Heart right ventricle (tissue), 16 donors: ENCODE results near the gene RBM43. TPM values are rescaled to one million over a fixed set of nuclear protein-coding genes. Genes with fewer than 3 reads are reported as not detected.

ENCODE experiments used
- ATAC-seq, 8 donors: fragments of 200-7000 bp; cut with Tn5 transposase; one replicate each; pipeline ENCODE4 v1.9.1; 2020; ENCODE audit warnings: mild to moderate bottlenecking in 8 of 8, moderate library complexity in 8 of 8, moderate number of reproducible peaks in 1 of 8
- DNase-seq, 2 donors: peaks; one replicate each; pipeline ENCODE4 v3.0.0-alpha.2; 2020
- H3K27ac ChIP-seq, 10 donors: fragments of 200-600 bp; sonication (generic) in 2 of 10; one replicate each; pipeline versions ENCODE4 v1.5.0 to v1.8.0; 2020 to 2022; ENCODE audit warnings: mild to moderate bottlenecking in 3 of 10
- H3K27me3 ChIP-seq, 7 donors: fragments of 200-600 bp; one replicate each; pipeline ENCODE4 v1.8.0; 2021 to 2022; ENCODE audit warnings: mild to moderate bottlenecking in 2 of 7
- H3K36me3 ChIP-seq, 9 donors: fragments of 200-600 bp; sonication (generic) in 1 of 9; one replicate each; pipeline versions ENCODE4 v1.5.0 to v1.8.0; 2020 to 2022; ENCODE audit warnings: mild to moderate bottlenecking in 2 of 9
- H3K4me1 ChIP-seq, 9 donors: fragments of 200-600 bp; sonication (generic) in 1 of 9; one replicate each; pipeline versions ENCODE4 v1.5.0 to v1.8.0; 2020 to 2022; ENCODE audit warnings: mild to moderate bottlenecking in 4 of 9
- H3K4me3 ChIP-seq, 10 donors: fragments of 200-600 bp; sonication (generic) in 2 of 10; one replicate each; pipeline versions ENCODE4 v1.5.0 to v1.8.0; 2020 to 2022; ENCODE audit warnings: mild to moderate bottlenecking in 7 of 10, moderate library complexity in 2 of 10
- H3K9me3 ChIP-seq, 11 donors: fragments of 200-600 bp in 10 of 11; sonication (generic) in 2 of 11; one replicate each; pipeline versions ENCODE4 v1.5.0 to v1.8.0; 2013 to 2022; ENCODE audit warnings: mild to moderate bottlenecking in 2 of 11, control low read depth in 1 of 11, moderate library complexity in 1 of 11
- WGBS, 2 donors: extraction: QIAGEN DNeasy Blood & Tissue Kit; methylation state at CpG; one replicate each; pipeline ENCODE4 v1.1.7; 2013; ENCODE audit warnings: inconsistent platforms in 1 of 2; 5-methylcytosine and 5-hydroxymethylcytosine counted together
- intact Hi-C, 10 donors: fragments of 100-400 bp; cut with DNase I; formaldehyde crosslinking; loops; one replicate each; pipeline versions ENCODE4 v1.11.1 to v1.14.2; 2022
- polyA plus RNA-seq, 2 donors: library from polyadenylated mRNA; stranded (reverse); fragments of 200-250 nt; gene quantifications; one replicate each; pipeline ENCODE4 v1.2.3, GENCODE V29; 2013
- total RNA-seq, 10 donors: library from RNA; stranded (reverse); fragmentation: NEBNext Ultra II Directional in 3 of 10; extraction: Animal tissue kit (Norgen Biotek cat#: 25700) in 3 of 10; gene quantifications; one replicate each; pipeline versions ENCODE4 v1.2.1 to v1.2.4, GENCODE V29; 2021 to 2023
- TF ChIP-seq, protein P1 (sequence below), 9 donors: fragments of 200-600 bp; sonication (generic) in 2 of 9; IDR thresholded peaks; one replicate each; pipeline versions ENCODE4 v1.5.0 to v1.8.0; 2021 to 2022; ENCODE audit warnings: antibody characterized with exemption in 9 of 9, mild to moderate bottlenecking in 5 of 9, moderate library complexity in 1 of 9
- donor health status: Arrhythmogenic right ventricular cardiomyopathy.
- donor health status: ischemic (EF 13 %, LVEDD 7.1; RV severe dilation, severe dysfunction).
- donor health status: healthy with polysubstance abuse.
- donor health status: DM: no; HTN: yes; CAD: no.
- donor health status: DM: no; HTN: no; CAD: no.
- donor health status: ischemic (EF 25% LVEDD 6.9; RV normal size, moderate dysfunction).
- donor health status: ischemic (EF 25% LVEDD 5.7; RV mildly dilated, moderate dysfunction).
- donor health status: healthy.
- donor health status: DM: yes; HTN: yes; CAD: no.
- donor health status: Ischemic cardiomyopathy.
- donor health status: ischemic (EF 35%, LVEDD 5.7; RV mildly dilated, moderate dysfunction).
- donor health status: nonischemic (EF 11% LVEDD 7.7; RV severe dilation, severe dysfunction).
- donor health status: DM: yes; HTN: yes; CAD: no.
- donor health status: PGD.
- donor health status: ischemic (EF 29% LVEDD 5.4; RV normal size, mild dysfunction).
- donor health status: nonischemic (EF 23%, LVEDD 6.1; RV moderate dilation, normal function).

The RBM43 gene
- total and polyA plus RNA-seq, 12 donors, result 0.96 to 2.9 (median 1.6) TPM

DNA sequence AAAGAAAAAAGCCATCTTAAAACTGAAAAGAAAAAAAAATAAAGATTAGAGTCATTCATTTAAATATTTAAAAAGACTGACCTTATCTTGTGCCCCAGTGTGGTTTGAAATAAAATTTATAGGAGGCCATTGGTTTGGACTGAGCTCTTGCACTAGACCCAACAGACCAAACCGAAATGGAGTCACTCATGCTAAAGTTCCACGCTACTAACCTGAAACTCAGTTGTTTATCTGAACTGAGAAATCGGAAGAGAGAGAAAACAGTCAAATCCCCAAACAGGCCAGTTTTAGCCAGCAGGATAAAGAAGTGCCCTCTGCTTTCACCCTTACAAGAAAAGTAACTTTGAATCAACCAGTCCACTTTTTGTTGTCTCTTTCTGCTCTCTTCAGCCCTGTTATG lies 18.2 kb downstream of the RBM43 start:
- WGBS, 2 donors, result 92 to 94% methylated on average over 3 of the region's 3 CpGs
- H3K4me3 ChIP-seq, result no peak overlapping the region

DNA sequence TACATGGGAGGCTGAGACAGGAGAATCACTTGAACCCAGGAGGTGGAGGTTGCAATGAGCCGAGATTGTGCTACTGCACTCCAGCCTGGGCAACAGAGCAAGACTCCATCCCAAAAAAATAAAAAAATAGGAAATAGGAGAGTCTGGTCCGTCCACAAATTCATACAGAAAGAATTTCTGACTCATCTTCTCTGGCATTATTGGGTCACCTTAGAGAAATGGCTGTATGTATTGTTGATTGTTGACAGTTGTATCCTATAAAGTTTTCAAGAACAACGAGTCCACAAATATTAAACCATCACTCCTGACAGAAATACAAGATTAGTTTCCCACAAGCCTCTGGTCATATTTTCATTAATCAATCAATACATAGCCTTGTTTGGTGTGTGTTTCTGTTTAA lies 20.4 kb downstream of the RBM43 start:
- no peaks in the 10 kb centered on the region for H3K36me3 ChIP-seq
- no peak overlapping the region for H3K27ac ChIP-seq
- H3K4me3 ChIP-seq, result no peak overlapping the region
- no peaks in the 10 kb centered on the region for H3K27me3 ChIP-seq
- peaks cover 0 to 6% (median 0%) of the 10 kb centered on the region in 11 donors for H3K9me3 ChIP-seq
- TF ChIP-seq, protein P1, sequence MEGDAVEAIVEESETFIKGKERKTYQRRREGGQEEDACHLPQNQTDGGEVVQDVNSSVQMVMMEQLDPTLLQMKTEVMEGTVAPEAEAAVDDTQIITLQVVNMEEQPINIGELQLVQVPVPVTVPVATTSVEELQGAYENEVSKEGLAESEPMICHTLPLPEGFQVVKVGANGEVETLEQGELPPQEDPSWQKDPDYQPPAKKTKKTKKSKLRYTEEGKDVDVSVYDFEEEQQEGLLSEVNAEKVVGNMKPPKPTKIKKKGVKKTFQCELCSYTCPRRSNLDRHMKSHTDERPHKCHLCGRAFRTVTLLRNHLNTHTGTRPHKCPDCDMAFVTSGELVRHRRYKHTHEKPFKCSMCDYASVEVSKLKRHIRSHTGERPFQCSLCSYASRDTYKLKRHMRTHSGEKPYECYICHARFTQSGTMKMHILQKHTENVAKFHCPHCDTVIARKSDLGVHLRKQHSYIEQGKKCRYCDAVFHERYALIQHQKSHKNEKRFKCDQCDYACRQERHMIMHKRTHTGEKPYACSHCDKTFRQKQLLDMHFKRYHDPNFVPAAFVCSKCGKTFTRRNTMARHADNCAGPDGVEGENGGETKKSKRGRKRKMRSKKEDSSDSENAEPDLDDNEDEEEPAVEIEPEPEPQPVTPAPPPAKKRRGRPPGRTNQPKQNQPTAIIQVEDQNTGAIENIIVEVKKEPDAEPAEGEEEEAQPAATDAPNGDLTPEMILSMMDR (IDR thresholded peaks at IDR 0.05), result no peak
- 82% methylated on average over 3 of the region's 3 CpGs for WGBS, 2 donors
- no peak for ATAC-seq
- DNase-seq, result no peak
- intact Hi-C loops, result loop anchor here in 1 of 10 donors (5.0 kb wide), 1 partner anchor 1644 kb away; no protein-coding TSS in a partner anchor
- H3K4me1 ChIP-seq, result peaks cover 0 to 3% (median 0%) of the 10 kb centered on the region in 9 donors

More for the DNA sequence above, 18.2 kb downstream of the RBM43 start:
- ATAC-seq (no peak), DNase-seq (no peak)
- peaks cover 0 to 3% (median 0%) of the 10 kb centered on the region in 9 donors for H3K4me1 ChIP-seq
- H3K27ac ChIP-seq, result no peak overlapping the region
- intact Hi-C loops, result loop anchor here in 1 of 10 donors (5.0 kb wide), 1 partner anchor 1646 kb away; no protein-coding TSS in a partner anchor
- TF ChIP-seq, protein P1 (IDR thresholded peaks at IDR 0.05), result no peak
- peaks cover 0 to 9% (median 0%) of the 10 kb centered on the region in 9 donors for H3K36me3 ChIP-seq
- peaks cover 0 to 28% (median 18%) of the 10 kb centered on the region in 11 donors for H3K9me3 ChIP-seq
- no peaks in the 10 kb centered on the region for H3K27me3 ChIP-seq

DNA sequence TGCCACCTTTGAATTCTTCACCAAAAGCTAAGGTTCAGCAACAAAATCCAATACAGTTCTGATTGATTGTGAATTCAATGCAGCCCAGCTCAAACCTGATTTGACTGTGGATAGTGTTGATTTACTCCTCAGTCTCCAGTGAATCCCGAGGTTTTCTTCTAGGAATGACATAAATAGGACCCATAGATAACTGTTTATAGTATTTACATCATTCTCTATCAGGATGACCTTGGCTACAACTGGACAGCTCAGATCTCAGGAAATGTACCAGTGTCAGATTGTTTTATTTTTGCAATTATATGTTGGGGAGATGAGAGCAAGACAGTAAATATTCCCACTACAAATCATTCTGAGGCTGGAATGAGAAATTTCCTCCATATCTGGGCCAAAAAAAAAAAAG lies 21.2 kb downstream of the RBM43 start:
- DNase-seq, result no peak

DNA sequence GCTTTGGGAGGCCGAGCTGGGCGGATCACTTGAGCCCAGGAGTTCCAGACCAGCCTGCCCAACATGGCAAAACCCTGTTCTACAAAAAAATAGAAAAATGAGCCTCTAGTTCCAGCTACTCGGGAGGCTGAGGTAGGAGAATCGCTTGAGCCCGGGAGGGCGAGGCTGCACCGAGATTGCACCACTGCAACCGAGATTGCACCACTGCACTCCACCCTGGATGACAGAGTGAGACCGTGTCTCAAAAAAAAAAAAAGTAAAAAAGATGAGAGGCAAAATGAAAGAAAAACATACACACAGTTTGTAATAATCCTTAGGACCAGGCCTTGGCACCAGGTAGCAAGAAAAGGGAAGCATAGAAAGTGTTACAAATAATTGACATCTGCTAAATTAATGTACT lies 22.0 kb downstream of the RBM43 start:
- peaks cover 0 to 3% (median 0%) of the 10 kb centered on the region in 9 donors for H3K4me1 ChIP-seq
- ATAC-seq (no peak), DNase-seq (no peak)
- H3K9me3 ChIP-seq, result no peaks in the 10 kb centered on the region
- no peaks in the 10 kb centered on the region for H3K27me3 ChIP-seq
- WGBS, 2 donors, result 84 to 90% methylated on average over 9 of the region's 9 CpGs
- H3K36me3 ChIP-seq, result no peaks in the 10 kb centered on the region
- H3K4me3 ChIP-seq, result no peak overlapping the region
- H3K27ac ChIP-seq, result no peak overlapping the region
- TF ChIP-seq, protein P1 (IDR thresholded peaks at IDR 0.05), result no peak
- intact Hi-C loops, result loop anchor here (2.0 to 10.0 kb wide), 3 partner anchors 1642 to 1645 kb away; no protein-coding TSS in a partner anchor

More for the DNA sequence above, 21.2 kb downstream of the RBM43 start:
- no peak overlapping the region for H3K27ac ChIP-seq
- TF ChIP-seq, protein P1 (IDR thresholded peaks at IDR 0.05), result no peak
- no peaks in the 10 kb centered on the region for H3K27me3 ChIP-seq
- ATAC-seq, result no peak
- peaks cover 0 to 1% (median 0%) of the 10 kb centered on the region in 11 donors for H3K9me3 ChIP-seq
- no peak overlapping the region for H3K4me3 ChIP-seq
- peaks cover 0 to 3% (median 0%) of the 10 kb centered on the region in 9 donors for H3K4me1 ChIP-seq
- intact Hi-C loops, result loop anchor here in 1 of 10 donors (5.0 kb wide), 1 partner anchor 1643 kb away; no protein-coding TSS in a partner anchor
- no peaks in the 10 kb centered on the region for H3K36me3 ChIP-seq
- 30 to 40% methylated on average over 1 of the region's 1 CpG for WGBS, 2 donors
